Measurements from ENCODE around the gene SST.

The SST gene

GRCh38 chr3:187629711-187630110 lies 40.5 kb downstream of the SST start:
- ATAC-seq = no peak
- no peak for TF ChIP-seq ZFP30 (CRISPR knock-in tag; IDR thresholded peaks at IDR 0.05)
- TF ChIP-seq GLIS3 (CRISPR knock-in tag; IDR thresholded peaks at IDR 0.05) = no peak

GRCh38 chr3:187628169-187628568 lies 42.0 kb downstream of the SST start:
- ATAC-seq = no peak
- no peak for TF ChIP-seq GLIS3 (CRISPR knock-in tag; IDR thresholded peaks at IDR 0.05)
- no peak for TF ChIP-seq BACH2 (CRISPR knock-in tag; IDR thresholded peaks at IDR 0.05; ENCODE audit: borderline replicate concordance)
- TF ChIP-seq ISL1 (CRISPR knock-in tag; IDR thresholded peaks at IDR 0.05) = no peak
- TF ChIP-seq PPARA (CRISPR knock-in tag; IDR thresholded peaks at IDR 0.05; ENCODE audit: borderline replicate concordance) = no peak
- TF ChIP-seq ZNF565 (CRISPR knock-in tag; conservative IDR thresholded peaks at IDR 0.05; ENCODE audit: low read depth) = no peak
- no peak for TF ChIP-seq ARNTL (CRISPR knock-in tag; IDR thresholded peaks at IDR 0.05; ENCODE audit: borderline replicate concordance, low read depth)
- no peak for TF ChIP-seq ZC3H10 (CRISPR knock-in tag; IDR thresholded peaks at IDR 0.05)
- no peak for TF ChIP-seq ZFP30 (CRISPR knock-in tag; IDR thresholded peaks at IDR 0.05)
- TF ChIP-seq CSDC2 (CRISPR knock-in tag; IDR thresholded peaks at IDR 0.05) = no peak
- TF ChIP-seq TOX (CRISPR knock-in tag; IDR thresholded peaks at IDR 0.05; ENCODE audit: borderline replicate concordance) = no peak
- TF ChIP-seq CSRNP3 (CRISPR knock-in tag; IDR thresholded peaks at IDR 0.05) = no peak
- TF ChIP-seq PATZ1 (CRISPR knock-in tag; IDR thresholded peaks at IDR 0.05; ENCODE audit: borderline replicate concordance) = no peak
- no peak for TF ChIP-seq TSHZ2 (CRISPR knock-in tag; IDR thresholded peaks at IDR 0.05)

GRCh38 chr3:187626581-187626980 lies 43.6 kb downstream of the SST start:
- no peak for ATAC-seq
- TF ChIP-seq POU6F1 (CRISPR knock-in tag; IDR thresholded peaks at IDR 0.05; ENCODE audit: borderline replicate concordance, low read depth) = no peak
- no peak for TF ChIP-seq CSRNP3 (CRISPR knock-in tag; IDR thresholded peaks at IDR 0.05)
- no peak for TF ChIP-seq CREB5 (CRISPR knock-in tag; IDR thresholded peaks at IDR 0.05; ENCODE audit: low read depth)
- TF ChIP-seq PATZ1 (CRISPR knock-in tag; IDR thresholded peaks at IDR 0.05; ENCODE audit: borderline replicate concordance) = no peak
- no peak for TF ChIP-seq ZFP3 (CRISPR knock-in tag; IDR thresholded peaks at IDR 0.05)
- TF ChIP-seq RARB (CRISPR knock-in tag; IDR thresholded peaks at IDR 0.05) = no peak
- TF ChIP-seq TSHZ2 (CRISPR knock-in tag; IDR thresholded peaks at IDR 0.05) = no peak
- no peak for TF ChIP-seq ZFP30 (CRISPR knock-in tag; IDR thresholded peaks at IDR 0.05)
- no peak for TF ChIP-seq SNAI2 (CRISPR knock-in tag; IDR thresholded peaks at IDR 0.05)
- TF ChIP-seq ARNTL (CRISPR knock-in tag; IDR thresholded peaks at IDR 0.05; ENCODE audit: borderline replicate concordance, low read depth) = no peak
- TF ChIP-seq ZNF8 (CRISPR knock-in tag; IDR thresholded peaks at IDR 0.05) = no peak
- TF ChIP-seq TOX (CRISPR knock-in tag; IDR thresholded peaks at IDR 0.05; ENCODE audit: borderline replicate concordance) = no peak
- TF ChIP-seq ESRRG (CRISPR knock-in tag; IDR thresholded peaks at IDR 0.05) = no peak
- no peak for TF ChIP-seq ISL1 (CRISPR knock-in tag; IDR thresholded peaks at IDR 0.05)
